Measurements from ENCODE around the gene C12orf76. TPM values are rescaled to one million over a fixed set of nuclear protein-coding genes. Genes with fewer than 3 reads are reported as not detected.
A peak's percentile ranks its signal among the peaks of the same experiment; 100 is the strongest.

The C12orf76 gene
- total and polyA plus RNA-seq, 2 of the 13 experiments (the other 11 are each of a cell fraction or from before 2014, with no cell fraction given), result 15.8 to 38.4 TPM

- TF ChIP-seq PRDM10 (CRISPR knock-in tag; IDR thresholded peaks at IDR 0.05; ENCODE audit: low read depth) (peak; percentile 73), NR2F1 (CRISPR knock-in tag; IDR thresholded peaks at IDR 0.05) (peak; percentile 2 to 56; a peak in 1 of 4 replicates), TBX2 (CRISPR knock-in tag; IDR thresholded peaks at IDR 0.05; ENCODE audit: borderline replicate concordance) (peak; percentile 92), WIZ (CRISPR knock-in tag; IDR thresholded peaks at IDR 0.05) (no peak), GPN1 (CRISPR knock-in tag; IDR thresholded peaks at IDR 0.05; ENCODE audit: borderline replicate concordance) (no peak), ZNF256 (CRISPR knock-in tag; conservative IDR thresholded peaks at IDR 0.05) (no peak), ATRX (CRISPR knock-in tag; IDR thresholded peaks at IDR 0.05; ENCODE audit: borderline replicate concordance) (no peak), DMTF1 (CRISPR knock-in tag; IDR thresholded peaks at IDR 0.05) (no peak), POLR2G (IDR thresholded peaks at IDR 0.05; ENCODE audit: low read depth, low read length) (no peak), ARHGAP35 (CRISPR knock-in tag; IDR thresholded peaks at IDR 0.05; ENCODE audit: borderline replicate concordance) (no peak; the same call in 1 of the 2 replicates), ZNF441 (CRISPR knock-in tag; IDR thresholded peaks at IDR 0.05; ENCODE audit: borderline replicate concordance) (no peak; the same call in 1 of the 2 replicates), CCDC6 (CRISPR knock-in tag; IDR thresholded peaks at IDR 0.05) (peak; percentile 19; the same call in 1 of the 2 replicates), ZNF205 (CRISPR knock-in tag; IDR thresholded peaks at IDR 0.05) (0 out of 2 replicates have a peak, but pooled peaks have one; percentile 34), PAXIP1 (CRISPR knock-in tag; conservative IDR thresholded peaks at IDR 0.05) (peak; percentile 95), ZSCAN9 (CRISPR knock-in tag; IDR thresholded peaks at IDR 0.05; ENCODE audit: borderline replicate concordance) (no peak), LBX2 (CRISPR knock-in tag; IDR thresholded peaks at IDR 0.05; ENCODE audit: borderline replicate concordance) (no peak)
These were observed 9.1 kb downstream of the C12orf76 start (continued) for GRCh38 chr12:110039085-110039807.

All from HepG2 (cell line).